Measurements from ENCODE around the gene FBXW11. TPM values are rescaled to one million over a fixed set of nuclear protein-coding genes. Genes with fewer than 3 reads are reported as not detected.

FBXW11 gene
- total and polyA plus RNA-seq, 2 of the 8 experiments (the other 6 are each of a cell fraction or from before 2014, with no cell fraction given), result 45.0 to 75.6 TPM

GRCh38 chr5:171955761-171956160 is 50.7 kb downstream of the FBXW11 start:
- Histone ChIP-seq H3K27ac (ENCODE audit: low read depth, low read length) (no peak overlapping the region), H3K23me2 (ENCODE audit: low read depth, low read length) (no peaks in the 10 kb centered on the region), H3K36me3 (ENCODE audit: control insufficient read depth in 2 of 4, insufficient read depth in 4 of 4, low read length in 3 of 4) (peaks cover 0 to 7% (median 0%) of the 10 kb centered on the region in 4 experiments; a peak in 1 of 8 replicates), H2AFZ (ENCODE audit: low read length) (no peak overlapping the region), H4K91ac (replicated peaks; ENCODE audit: insufficient read length, low read length) (no peak overlapping the region), H2BK5ac (ENCODE audit: low read depth, low read length) (no peak overlapping the region), H4K8ac (ENCODE audit: extremely low read depth, insufficient read depth, low read length) (no peak overlapping the region), H3K4me1 (replicated peaks in 1 of 4; ENCODE audit: control insufficient read depth in 3 of 4, insufficient read depth in 4 of 4, low read length in 3 of 4) (peaks cover 8 to 17% (median 15%) of the 10 kb centered on the region in 4 experiments; a peak in 6 of 7 replicates), H3K4me3 (ENCODE audit: extremely low read depth in 1 of 4, insufficient read depth in 2 of 4, low read depth in 3 of 4, low read length in 4 of 4) (no peak overlapping the region), H4K5ac (ENCODE audit: insufficient read length, low read depth, low read length) (no peak overlapping the region), H3K4me2 (ENCODE audit: insufficient read depth in 1 of 2, low read depth in 2 of 2, low read length in 2 of 2) (no peak overlapping the region), H3K56ac (replicated peaks; ENCODE audit: insufficient read length, low read depth, low read length) (no peak overlapping the region), H3K4ac (replicated peaks; ENCODE audit: insufficient read length, low read depth, low read length) (no peak overlapping the region), H3K23ac (ENCODE audit: insufficient read length) (no peak overlapping the region), H3K79me1 (ENCODE audit: low read depth, low read length) (peaks cover 9% of the 10 kb centered on the region; the same call in 1 of the 2 replicates), H3K14ac (ENCODE audit: insufficient read length) (no peak overlapping the region), H2BK12ac (ENCODE audit: low read depth, low read length) (no peak overlapping the region), H3K18ac (ENCODE audit: extremely low read depth, low read length) (no peak overlapping the region), H2BK20ac (ENCODE audit: low read length) (no peak overlapping the region), H2BK120ac (replicated peaks; ENCODE audit: low read depth, low read length) (no peak overlapping the region), H2AK5ac (ENCODE audit: low read depth, low read length) (no peak overlapping the region), H3K9ac (replicated peaks in 1 of 4; ENCODE audit: extremely low read depth in 1 of 4, low read depth in 3 of 4, low read length in 3 of 4) (no peak overlapping the region), H3K79me2 (ENCODE audit: control insufficient read depth in 1 of 2, insufficient read depth in 2 of 2, low read length in 2 of 2) (peaks cover 43 to 99% of the 10 kb centered on the region in 2 experiments), H4K20me1 (replicated peaks in 1 of 2; ENCODE audit: control insufficient read depth in 1 of 2, insufficient read depth in 2 of 2, low read length in 2 of 2) (peaks cover 20 to 35% of the 10 kb centered on the region in 2 experiments), H2BK15ac (ENCODE audit: low read length) (no peak overlapping the region), H3K27me3 (replicated peaks in 1 of 4; ENCODE audit: control insufficient read depth in 3 of 4, extremely low read depth in 1 of 4, insufficient read depth in 3 of 4, low read length in 3 of 4) (no peaks in the 10 kb centered on the region), H3K9me3 (ENCODE audit: insufficient read depth in 2 of 2, low read depth in 1 of 2, low read length in 1 of 2) (no peaks in the 10 kb centered on the region)
- WGBS, 2 experiments (ENCODE audit: extremely low coverage in 1 of 2, insufficient coverage in 1 of 2, insufficient read length in 1 of 2, insufficient replicate concordance in 2 of 2, low coverage in 1 of 2, low lambda C conversion rate in 2 of 2, missing lambda C conversion rate in 1 of 2), result 77% methylated on average over 4 of the region's 4 CpGs; no CpG with 5 or more reads in 1 of the 2 experiments
- DNase-seq (ENCODE audit: low read depth in 1 of 2, low spot score in 2 of 2) (no peak), FAIRE-seq (no peak)
- TF ChIP-seq CHD1 (IDR thresholded peaks at IDR 0.05; ENCODE audit: low read depth, low read length) (no peak), MAX (IDR thresholded peaks at IDR 0.05) (no peak), SAP30 (IDR thresholded peaks at IDR 0.05; ENCODE audit: insufficient read depth, insufficient replicate concordance, low read length) (no peak), KDM4A (IDR thresholded peaks at IDR 0.05; ENCODE audit: low read depth, low read length, severe bottlenecking) (no peak), ATF3 (IDR thresholded peaks at IDR 0.05; ENCODE audit: insufficient read depth, low read depth, low read length) (no peak), CREB1 (IDR thresholded peaks at IDR 0.05) (no peak), TAF1 (IDR thresholded peaks at IDR 0.05; ENCODE audit: low read depth, low read length) (no peak), YY1 (IDR thresholded peaks at IDR 0.05; ENCODE audit: low read depth, low read length) (no peak), CTBP2 (IDR thresholded peaks at IDR 0.05; ENCODE audit: borderline replicate concordance, insufficient read depth, insufficient read length, low read length) (no peak), SUZ12 (IDR thresholded peaks at IDR 0.05; ENCODE audit: low read length) (no peak), USF2 (IDR thresholded peaks at IDR 0.05; ENCODE audit: low read length) (no peak)
- CTCF ChIA-PET (ENCODE audit: partially characterized antibody), result no interaction called here
- POLR2A ChIA-PET (ENCODE audit: partially characterized antibody), result interaction anchor here (0.6 to 1.4 kb wide), 2 partner anchors 25 to 31 kb away, joined by 3 to 4 read pairs; no protein-coding TSS in a partner anchor

Measured in H1 (cell line).